ENCODE data around the gene H6PD.

- no peak for TF ChIP-seq CTCF (IDR thresholded peaks at IDR 0.05 in 4 of 5, conservative IDR thresholded peaks at IDR 0.05 in 1 of 5)
- no peak for TF ChIP-seq POLR2A (IDR thresholded peaks at IDR 0.05)
These were observed 76.5 kb downstream of the H6PD start for GRCh38 chr1:9311029-9311428.

Measured in gastrocnemius medialis (tissue), 4 donors.